HepG2 (cell line): ENCODE data around the gene KIF2C. TPM values are rescaled to one million over a fixed set of nuclear protein-coding genes. Genes with fewer than 3 reads are reported as not detected.
A peak's percentile ranks its signal among the peaks of the same experiment; 100 is the strongest.

ENCODE experiments used
- BRCA1 ChIP-seq: sonication (generic); formaldehyde crosslinking; IDR thresholded peaks from 2 replicates; pipeline ENCODE4 v1.4.0; 2020; ENCODE audit warnings: missing genetic modification reagents
- IKZF4 ChIP-seq: sonication (generic); formaldehyde crosslinking; IDR thresholded peaks from 2 replicates; pipeline ENCODE4 v1.5.1; 2020; ENCODE audit warnings: borderline replicate concordance, mild to moderate bottlenecking, low read depth, missing genetic modification reagents; ENCODE audit errors: not compliant biosample characterization
- MIER3 ChIP-seq: IDR thresholded peaks from 2 replicates; pipeline ENCODE4 v1.6.1; 2016; ENCODE audit warnings: missing compliant biosample characterization, borderline replicate concordance
- MYNN ChIP-seq: sonication (generic); formaldehyde crosslinking; IDR thresholded peaks from 2 replicates; pipeline ENCODE4 v1.4.0; 2020; ENCODE audit warnings: mild to moderate bottlenecking, low read depth, missing genetic modification reagents
- NR2F1 ChIP-seq, 2 experiments: fragments of 450-650 bp in 1 of 2; formaldehyde crosslinking in 1 of 2; IDR thresholded peaks; 2 replicates each; pipeline versions ENCODE4 v1.5.0 to v1.6.1; 2016 to 2020; ENCODE audit warnings: mild to moderate bottlenecking in 1 of 2, missing compliant biosample characterization in 1 of 2, missing genetic modification reagents in 1 of 2, moderate library complexity in 1 of 2
- RFX3 ChIP-seq: IDR thresholded peaks from 2 replicates; pipeline ENCODE4 v1.6.1; 2016; ENCODE audit warnings: missing biosample characterization, missing genetic modification reagents
- U2AF1 ChIP-seq: fragments of 200-400 bp; formaldehyde crosslinking; optimal IDR thresholded peaks from 2 replicates; pipeline ENCODE3; 2017; ENCODE audit warnings: mild to moderate bottlenecking, low read depth, low read length
- ZNF264 ChIP-seq: sonication (generic); formaldehyde crosslinking; IDR thresholded peaks from 2 replicates; pipeline ENCODE4 v1.4.0; 2020; ENCODE audit warnings: missing genetic modification reagents
- ZNF33B ChIP-seq: sonication (generic); formaldehyde crosslinking; IDR thresholded peaks from 2 replicates; pipeline ENCODE4 v1.5.1; 2020; ENCODE audit warnings: mild to moderate bottlenecking, missing genetic modification reagents
- ZNF589 ChIP-seq: sonication (generic); formaldehyde crosslinking; conservative IDR thresholded peaks from 2 replicates; pipeline ENCODE4 v1.8.0; 2022; ENCODE audit warnings: mild to moderate bottlenecking, moderate library complexity, missing genetic modification reagents
- ZNF660 ChIP-seq: sonication (generic); formaldehyde crosslinking; IDR thresholded peaks from 2 replicates; pipeline ENCODE4 v1.5.1; 2020; ENCODE audit warnings: mild to moderate bottlenecking, low read depth, missing genetic modification reagents, borderline replicate concordance
- ZNF772 ChIP-seq: sonication (generic); formaldehyde crosslinking; IDR thresholded peaks from 2 replicates; pipeline ENCODE4 v1.5.0; 2020; ENCODE audit warnings: mild to moderate bottlenecking, missing genetic modification reagents
- polyA plus RNA-seq, 8 experiments: library from polyadenylated mRNA; depleted of rRNA in 3 of 8; stranded (reverse) in 7 of 8; unstranded in 1 of 8; fragments of >200 nt; fragmentation: Illumina TruSeq in 4 of 8; extraction: Trizol in 4 of 8; gene quantifications; 2 replicates each; pipeline versions ENCODE4 v1.2.1 to v1.2.3, GENCODE V29; 2011 to 2016; ENCODE audit warnings: low read depth in 4 of 8, missing spikeins in 1 of 8, mixed read lengths in 1 of 8; ENCODE audit not compliant: insufficient read depth in 1 of 8
- total RNA-seq, 5 experiments: library from RNA; depleted of rRNA; stranded (reverse); fragments of >200 nt; fragmentation: Illumina TruSeq; extraction: Trizol; gene quantifications; 2 replicates each; pipeline ENCODE4 v1.2.3, GENCODE V29; 2016; ENCODE audit warnings: low read depth in 1 of 5
- TF ChIP-seq, protein P1 (sequence below): sonication (generic); formaldehyde crosslinking; IDR thresholded peaks from 2 replicates; pipeline ENCODE4 v1.5.1; 2020; ENCODE audit warnings: mild to moderate bottlenecking, missing genetic modification reagents, moderate library complexity
- TF ChIP-seq, protein P2 (sequence below): sonication (generic); formaldehyde crosslinking; IDR thresholded peaks from 2 replicates; pipeline ENCODE4 v1.4.0; 2020; ENCODE audit warnings: missing genetic modification reagents; ENCODE audit errors: not compliant biosample characterization
- TF ChIP-seq, protein P3 (sequence below): sonication (generic); formaldehyde crosslinking; IDR thresholded peaks from 2 replicates; pipeline ENCODE4 v1.5.1; 2020; ENCODE audit warnings: mild to moderate bottlenecking, missing genetic modification reagents, borderline replicate concordance
- TF ChIP-seq, protein P4 (sequence below): sonication (generic); formaldehyde crosslinking; IDR thresholded peaks from 2 replicates; pipeline ENCODE4 v1.5.1; 2020; ENCODE audit warnings: mild to moderate bottlenecking, missing genetic modification reagents, borderline replicate concordance

The KIF2C gene
- total and polyA plus RNA-seq, 2 of the 13 experiments (the other 11 are each of a cell fraction or from before 2014, with no cell fraction given), result 29.7 to 53.7 TPM

DNA sequence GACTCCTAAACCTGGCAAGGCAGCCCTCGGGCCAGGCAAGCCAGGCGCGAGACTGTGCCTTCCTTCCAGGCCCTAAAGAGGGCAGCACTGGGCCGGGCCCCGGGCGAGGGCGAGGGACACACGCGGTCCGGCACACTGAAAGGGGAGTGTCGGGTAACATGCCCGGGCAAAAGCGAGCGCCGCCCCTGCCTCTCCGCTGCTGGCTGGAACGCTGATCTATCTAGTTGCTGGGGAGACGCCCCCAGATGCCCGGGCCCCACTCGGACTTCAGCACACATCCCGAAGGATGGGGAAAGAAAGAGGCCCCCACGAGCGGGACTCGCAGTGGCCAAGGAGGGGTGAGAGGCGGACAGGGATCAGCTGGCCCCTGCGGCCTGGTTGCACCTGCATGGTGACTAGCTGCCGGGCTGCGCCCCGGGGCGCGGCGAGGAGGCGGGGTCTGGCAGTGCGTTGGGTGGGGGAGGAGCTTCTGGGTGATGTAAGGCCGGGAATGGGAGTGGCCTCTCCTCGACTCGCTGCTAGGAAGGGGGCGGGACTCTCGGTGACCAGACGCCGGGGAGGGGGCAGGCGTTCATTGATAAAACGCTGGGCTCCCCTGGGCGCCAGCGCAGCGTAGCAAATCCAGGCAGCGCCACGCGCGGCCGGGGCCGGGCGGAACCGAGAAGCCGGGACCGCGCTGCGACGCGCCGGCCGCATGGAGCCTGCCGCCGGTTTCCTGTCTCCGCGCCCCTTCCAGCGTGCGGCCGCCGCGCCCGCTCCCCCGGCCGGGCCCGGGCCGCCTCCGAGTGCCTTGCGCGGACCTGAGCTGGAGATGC is 60.3 kb downstream of the KIF2C start, which contains the start of gene PLK3 (continued):
- peak; percentile 59; the same call in 1 of the 2 replicates for TF ChIP-seq MIER3 (CRISPR knock-in tag)
- no peak for TF ChIP-seq IKZF4 (CRISPR knock-in tag)
- no peak for TF ChIP-seq ZNF264
- no peak for TF ChIP-seq NR2F1 (CRISPR knock-in tag; IDR thresholded peaks at IDR 0.05)
- TF ChIP-seq U2AF1, result peak; percentile 68
- TF ChIP-seq, protein P1, sequence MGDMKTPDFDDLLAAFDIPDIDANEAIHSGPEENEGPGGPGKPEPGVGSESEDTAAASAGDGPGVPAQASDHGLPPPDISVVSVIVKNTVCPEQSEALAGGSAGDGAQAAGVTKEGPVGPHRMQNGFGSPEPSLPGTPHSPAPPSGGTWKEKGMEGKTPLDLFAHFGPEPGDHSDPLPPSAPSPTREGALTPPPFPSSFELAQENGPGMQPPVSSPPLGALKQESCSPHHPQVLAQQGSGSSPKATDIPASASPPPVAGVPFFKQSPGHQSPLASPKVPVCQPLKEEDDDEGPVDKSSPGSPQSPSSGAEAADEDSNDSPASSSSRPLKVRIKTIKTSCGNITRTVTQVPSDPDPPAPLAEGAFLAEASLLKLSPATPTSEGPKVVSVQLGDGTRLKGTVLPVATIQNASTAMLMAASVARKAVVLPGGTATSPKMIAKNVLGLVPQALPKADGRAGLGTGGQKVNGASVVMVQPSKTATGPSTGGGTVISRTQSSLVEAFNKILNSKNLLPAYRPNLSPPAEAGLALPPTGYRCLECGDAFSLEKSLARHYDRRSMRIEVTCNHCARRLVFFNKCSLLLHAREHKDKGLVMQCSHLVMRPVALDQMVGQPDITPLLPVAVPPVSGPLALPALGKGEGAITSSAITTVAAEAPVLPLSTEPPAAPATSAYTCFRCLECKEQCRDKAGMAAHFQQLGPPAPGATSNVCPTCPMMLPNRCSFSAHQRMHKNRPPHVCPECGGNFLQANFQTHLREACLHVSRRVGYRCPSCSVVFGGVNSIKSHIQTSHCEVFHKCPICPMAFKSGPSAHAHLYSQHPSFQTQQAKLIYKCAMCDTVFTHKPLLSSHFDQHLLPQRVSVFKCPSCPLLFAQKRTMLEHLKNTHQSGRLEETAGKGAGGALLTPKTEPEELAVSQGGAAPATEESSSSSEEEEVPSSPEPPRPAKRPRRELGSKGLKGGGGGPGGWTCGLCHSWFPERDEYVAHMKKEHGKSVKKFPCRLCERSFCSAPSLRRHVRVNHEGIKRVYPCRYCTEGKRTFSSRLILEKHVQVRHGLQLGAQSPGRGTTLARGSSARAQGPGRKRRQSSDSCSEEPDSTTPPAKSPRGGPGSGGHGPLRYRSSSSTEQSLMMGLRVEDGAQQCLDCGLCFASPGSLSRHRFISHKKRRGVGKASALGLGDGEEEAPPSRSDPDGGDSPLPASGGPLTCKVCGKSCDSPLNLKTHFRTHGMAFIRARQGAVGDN, result peak; percentile 97
- TF ChIP-seq MYNN (CRISPR knock-in tag), result no peak
- TF ChIP-seq, protein P2, sequence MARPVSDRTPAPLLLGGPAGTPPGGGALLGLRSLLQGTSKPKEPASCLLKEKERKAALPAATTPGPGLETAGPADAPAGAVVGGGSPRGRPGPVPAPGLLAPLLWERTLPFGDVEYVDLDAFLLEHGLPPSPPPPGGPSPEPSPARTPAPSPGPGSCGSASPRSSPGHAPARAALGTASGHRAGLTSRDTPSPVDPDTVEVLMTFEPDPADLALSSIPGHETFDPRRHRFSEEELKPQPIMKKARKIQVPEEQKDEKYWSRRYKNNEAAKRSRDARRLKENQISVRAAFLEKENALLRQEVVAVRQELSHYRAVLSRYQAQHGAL (CRISPR knock-in tag), result no peak
- TF ChIP-seq BRCA1 (CRISPR knock-in tag), result no peak
- no peak for TF ChIP-seq ZNF33B (CRISPR knock-in tag)
- TF ChIP-seq, protein P3, sequence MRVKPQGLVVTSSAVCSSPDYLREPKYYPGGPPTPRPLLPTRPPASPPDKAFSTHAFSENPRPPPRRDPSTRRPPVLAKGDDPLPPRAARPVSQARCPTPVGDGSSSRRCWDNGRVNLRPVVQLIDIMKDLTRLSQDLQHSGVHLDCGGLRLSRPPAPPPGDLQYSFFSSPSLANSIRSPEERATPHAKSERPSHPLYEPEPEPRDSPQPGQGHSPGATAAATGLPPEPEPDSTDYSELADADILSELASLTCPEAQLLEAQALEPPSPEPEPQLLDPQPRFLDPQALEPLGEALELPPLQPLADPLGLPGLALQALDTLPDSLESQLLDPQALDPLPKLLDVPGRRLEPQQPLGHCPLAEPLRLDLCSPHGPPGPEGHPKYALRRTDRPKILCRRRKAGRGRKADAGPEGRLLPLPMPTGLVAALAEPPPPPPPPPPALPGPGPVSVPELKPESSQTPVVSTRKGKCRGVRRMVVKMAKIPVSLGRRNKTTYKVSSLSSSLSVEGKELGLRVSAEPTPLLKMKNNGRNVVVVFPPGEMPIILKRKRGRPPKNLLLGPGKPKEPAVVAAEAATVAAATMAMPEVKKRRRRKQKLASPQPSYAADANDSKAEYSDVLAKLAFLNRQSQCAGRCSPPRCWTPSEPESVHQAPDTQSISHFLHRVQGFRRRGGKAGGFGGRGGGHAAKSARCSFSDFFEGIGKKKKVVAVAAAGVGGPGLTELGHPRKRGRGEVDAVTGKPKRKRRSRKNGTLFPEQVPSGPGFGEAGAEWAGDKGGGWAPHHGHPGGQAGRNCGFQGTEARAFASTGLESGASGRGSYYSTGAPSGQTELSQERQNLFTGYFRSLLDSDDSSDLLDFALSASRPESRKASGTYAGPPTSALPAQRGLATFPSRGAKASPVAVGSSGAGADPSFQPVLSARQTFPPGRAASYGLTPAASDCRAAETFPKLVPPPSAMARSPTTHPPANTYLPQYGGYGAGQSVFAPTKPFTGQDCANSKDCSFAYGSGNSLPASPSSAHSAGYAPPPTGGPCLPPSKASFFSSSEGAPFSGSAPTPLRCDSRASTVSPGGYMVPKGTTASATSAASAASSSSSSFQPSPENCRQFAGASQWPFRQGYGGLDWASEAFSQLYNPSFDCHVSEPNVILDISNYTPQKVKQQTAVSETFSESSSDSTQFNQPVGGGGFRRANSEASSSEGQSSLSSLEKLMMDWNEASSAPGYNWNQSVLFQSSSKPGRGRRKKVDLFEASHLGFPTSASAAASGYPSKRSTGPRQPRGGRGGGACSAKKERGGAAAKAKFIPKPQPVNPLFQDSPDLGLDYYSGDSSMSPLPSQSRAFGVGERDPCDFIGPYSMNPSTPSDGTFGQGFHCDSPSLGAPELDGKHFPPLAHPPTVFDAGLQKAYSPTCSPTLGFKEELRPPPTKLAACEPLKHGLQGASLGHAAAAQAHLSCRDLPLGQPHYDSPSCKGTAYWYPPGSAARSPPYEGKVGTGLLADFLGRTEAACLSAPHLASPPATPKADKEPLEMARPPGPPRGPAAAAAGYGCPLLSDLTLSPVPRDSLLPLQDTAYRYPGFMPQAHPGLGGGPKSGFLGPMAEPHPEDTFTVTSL (CRISPR knock-in tag), result peak; percentile 75; the same call in 1 of the 2 replicates
- no peak; the same call in 1 of the 2 replicates for TF ChIP-seq RFX3 (CRISPR knock-in tag)
- TF ChIP-seq ZNF589, result peak; percentile 76; the same call in 1 of the 2 replicates
- TF ChIP-seq, protein P4, sequence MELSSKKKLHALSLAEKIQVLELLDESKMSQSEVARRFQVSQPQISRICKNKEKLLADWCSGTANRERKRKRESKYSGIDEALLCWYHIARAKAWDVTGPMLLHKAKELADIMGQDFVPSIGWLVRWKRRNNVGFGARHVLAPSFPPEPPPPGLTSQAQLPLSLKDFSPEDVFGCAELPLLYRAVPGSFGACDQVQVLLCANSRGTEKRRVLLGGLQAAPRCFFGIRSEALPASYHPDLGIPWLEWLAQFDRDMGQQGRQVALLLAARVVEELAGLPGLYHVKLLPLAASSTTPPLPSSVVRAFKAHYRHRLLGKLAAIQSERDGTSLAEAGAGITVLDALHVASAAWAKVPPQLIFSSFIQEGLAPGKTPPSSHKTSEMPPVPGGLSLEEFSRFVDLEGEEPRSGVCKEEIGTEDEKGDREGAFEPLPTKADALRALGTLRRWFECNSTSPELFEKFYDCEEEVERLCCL (CRISPR knock-in tag), result no peak
- TF ChIP-seq ZNF772 (CRISPR knock-in tag), result no peak; the same call in 1 of the 2 replicates
- TF ChIP-seq ZNF660, result no peak
